Measurements from ENCODE around the gene SEPTIN5. TPM values are rescaled to one million over a fixed set of nuclear protein-coding genes. Genes with fewer than 3 reads are reported as not detected.

The SEPTIN5 gene
- total RNA-seq, 1 experiment from 2014 or later = 22.4 TPM

DNA sequence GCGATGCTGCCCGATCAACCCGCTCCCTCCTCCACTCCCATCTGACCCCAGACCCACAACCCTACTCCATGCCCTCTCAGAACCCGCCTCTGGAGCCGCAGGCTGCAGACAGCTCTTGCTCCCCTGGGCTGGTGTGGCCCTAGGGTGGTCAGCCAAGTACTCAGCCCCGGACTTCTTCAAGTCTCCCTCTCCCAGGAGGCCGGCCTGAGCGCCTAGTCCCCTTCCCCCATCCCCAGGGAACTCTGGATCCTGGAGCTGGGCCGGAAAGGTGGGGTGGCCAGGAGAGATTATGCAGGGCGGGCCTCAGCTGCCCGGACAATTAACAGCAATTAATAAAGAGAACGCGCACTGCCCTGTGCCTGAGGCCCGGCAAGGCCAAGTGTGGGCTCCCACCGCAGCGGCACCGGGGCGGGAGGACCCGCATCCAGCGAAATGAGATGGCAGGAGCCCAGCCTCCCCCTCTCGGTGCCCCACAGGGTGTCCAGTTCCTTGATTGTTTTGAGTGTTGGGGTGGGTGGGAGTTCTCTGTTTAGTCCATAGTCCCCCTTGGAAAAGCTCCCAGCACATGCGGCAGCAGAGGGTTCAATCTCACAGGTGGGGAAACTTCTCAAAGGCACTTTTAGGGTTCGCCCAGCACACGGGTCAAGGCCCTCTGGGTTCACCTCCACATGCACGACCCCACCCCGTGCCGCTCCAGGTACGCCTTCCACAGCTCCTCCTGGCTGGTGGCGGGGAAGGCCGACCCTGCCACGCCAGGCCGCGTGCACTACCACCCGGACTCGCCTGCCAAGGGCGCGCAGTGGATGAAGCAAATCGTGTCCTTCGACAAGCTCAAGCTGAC lies 49.4 kb downstream of the SEPTIN5 start (continued):
- TF ChIP-seq, protein P1, sequence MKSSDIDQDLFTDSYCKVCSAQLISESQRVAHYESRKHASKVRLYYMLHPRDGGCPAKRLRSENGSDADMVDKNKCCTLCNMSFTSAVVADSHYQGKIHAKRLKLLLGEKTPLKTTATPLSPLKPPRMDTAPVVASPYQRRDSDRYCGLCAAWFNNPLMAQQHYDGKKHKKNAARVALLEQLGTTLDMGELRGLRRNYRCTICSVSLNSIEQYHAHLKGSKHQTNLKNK (CRISPR knock-in tag; IDR thresholded peaks at IDR 0.05) = no peak
- TF ChIP-seq NFE2L1 (CRISPR knock-in tag; IDR thresholded peaks at IDR 0.05) = no peak
- TF ChIP-seq, protein P2, sequence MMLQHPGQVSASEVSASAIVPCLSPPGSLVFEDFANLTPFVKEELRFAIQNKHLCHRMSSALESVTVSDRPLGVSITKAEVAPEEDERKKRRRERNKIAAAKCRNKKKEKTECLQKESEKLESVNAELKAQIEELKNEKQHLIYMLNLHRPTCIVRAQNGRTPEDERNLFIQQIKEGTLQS (CRISPR knock-in tag; conservative IDR thresholded peaks at IDR 0.05) = no peak

DNA sequence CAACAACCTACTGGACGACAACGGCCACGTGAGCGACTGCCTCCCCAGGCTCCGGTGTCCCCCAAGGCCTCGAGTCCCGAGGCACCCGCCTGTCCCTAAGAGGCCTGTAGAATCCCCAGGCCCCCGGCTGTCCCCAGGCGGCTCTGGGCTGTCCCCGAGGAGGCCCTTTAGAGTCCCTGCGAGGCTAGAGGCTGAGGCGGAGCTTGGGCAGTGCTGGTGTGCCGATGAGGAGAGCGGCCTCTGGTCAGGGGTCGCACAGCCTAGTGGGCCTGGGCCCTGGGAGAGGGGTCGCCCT lies 49.9 kb downstream of the SEPTIN5 start:
- POLR2A ChIA-PET = interaction anchor here (1.3 kb wide), 1 partner anchor 9 kb away, joined by 3 read pairs; no protein-coding TSS in a partner anchor
- Mint-ChIP-seq H3K27me3 (ENCODE audit: low read depth) (peaks cover 85% of the 10 kb centered on the region), H3K4me1 (peaks cover 40% of the 10 kb centered on the region), H3K27ac (no peak overlapping the region), H3K36me3 (no peaks in the 10 kb centered on the region), H3K9me3 (no peaks in the 10 kb centered on the region), H3K4me3 (peak overlapping the region; percentile 45; the same call in 1 of the 2 replicates)
- no peak for ATAC-seq
- TF ChIP-seq MXD4 (CRISPR knock-in tag; IDR thresholded peaks at IDR 0.05; ENCODE audit: borderline replicate concordance) = no peak
- TF ChIP-seq, protein P3, sequence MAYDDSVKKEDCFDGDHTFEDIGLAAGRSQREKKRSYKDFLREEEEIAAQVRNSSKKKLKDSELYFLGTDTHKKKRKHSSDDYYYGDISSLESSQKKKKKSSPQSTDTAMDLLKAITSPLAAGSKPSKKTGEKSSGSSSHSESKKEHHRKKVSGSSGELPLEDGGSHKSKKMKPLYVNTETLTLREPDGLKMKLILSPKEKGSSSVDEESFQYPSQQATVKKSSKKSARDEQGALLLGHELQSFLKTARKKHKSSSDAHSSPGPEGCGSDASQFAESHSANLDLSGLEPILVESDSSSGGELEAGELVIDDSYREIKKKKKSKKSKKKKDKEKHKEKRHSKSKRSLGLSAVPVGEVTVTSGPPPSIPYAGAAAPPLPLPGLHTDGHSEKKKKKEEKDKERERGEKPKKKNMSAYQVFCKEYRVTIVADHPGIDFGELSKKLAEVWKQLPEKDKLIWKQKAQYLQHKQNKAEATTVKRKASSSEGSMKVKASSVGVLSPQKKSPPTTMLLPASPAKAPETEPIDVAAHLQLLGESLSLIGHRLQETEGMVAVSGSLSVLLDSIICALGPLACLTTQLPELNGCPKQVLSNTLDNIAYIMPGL (CRISPR knock-in tag; IDR thresholded peaks at IDR 0.05) = no peak
- TF ChIP-seq, protein P4, sequence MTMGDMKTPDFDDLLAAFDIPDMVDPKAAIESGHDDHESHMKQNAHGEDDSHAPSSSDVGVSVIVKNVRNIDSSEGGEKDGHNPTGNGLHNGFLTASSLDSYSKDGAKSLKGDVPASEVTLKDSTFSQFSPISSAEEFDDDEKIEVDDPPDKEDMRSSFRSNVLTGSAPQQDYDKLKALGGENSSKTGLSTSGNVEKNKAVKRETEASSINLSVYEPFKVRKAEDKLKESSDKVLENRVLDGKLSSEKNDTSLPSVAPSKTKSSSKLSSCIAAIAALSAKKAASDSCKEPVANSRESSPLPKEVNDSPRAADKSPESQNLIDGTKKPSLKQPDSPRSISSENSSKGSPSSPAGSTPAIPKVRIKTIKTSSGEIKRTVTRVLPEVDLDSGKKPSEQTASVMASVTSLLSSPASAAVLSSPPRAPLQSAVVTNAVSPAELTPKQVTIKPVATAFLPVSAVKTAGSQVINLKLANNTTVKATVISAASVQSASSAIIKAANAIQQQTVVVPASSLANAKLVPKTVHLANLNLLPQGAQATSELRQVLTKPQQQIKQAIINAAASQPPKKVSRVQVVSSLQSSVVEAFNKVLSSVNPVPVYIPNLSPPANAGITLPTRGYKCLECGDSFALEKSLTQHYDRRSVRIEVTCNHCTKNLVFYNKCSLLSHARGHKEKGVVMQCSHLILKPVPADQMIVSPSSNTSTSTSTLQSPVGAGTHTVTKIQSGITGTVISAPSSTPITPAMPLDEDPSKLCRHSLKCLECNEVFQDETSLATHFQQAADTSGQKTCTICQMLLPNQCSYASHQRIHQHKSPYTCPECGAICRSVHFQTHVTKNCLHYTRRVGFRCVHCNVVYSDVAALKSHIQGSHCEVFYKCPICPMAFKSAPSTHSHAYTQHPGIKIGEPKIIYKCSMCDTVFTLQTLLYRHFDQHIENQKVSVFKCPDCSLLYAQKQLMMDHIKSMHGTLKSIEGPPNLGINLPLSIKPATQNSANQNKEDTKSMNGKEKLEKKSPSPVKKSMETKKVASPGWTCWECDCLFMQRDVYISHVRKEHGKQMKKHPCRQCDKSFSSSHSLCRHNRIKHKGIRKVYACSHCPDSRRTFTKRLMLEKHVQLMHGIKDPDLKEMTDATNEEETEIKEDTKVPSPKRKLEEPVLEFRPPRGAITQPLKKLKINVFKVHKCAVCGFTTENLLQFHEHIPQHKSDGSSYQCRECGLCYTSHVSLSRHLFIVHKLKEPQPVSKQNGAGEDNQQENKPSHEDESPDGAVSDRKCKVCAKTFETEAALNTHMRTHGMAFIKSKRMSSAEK (CRISPR knock-in tag; IDR thresholded peaks at IDR 0.05; ENCODE audit: borderline replicate concordance) = no peak
- DNase-seq (ENCODE audit: low spot score) = no peak
- CTCF ChIA-PET = interaction anchor here (1.3 to 5.4 kb wide), 5 partner anchors 10 to 149 kb away, joined by 4 to 44 read pairs (median 8); partner anchors contain the start of gene GP1BB

DNA sequence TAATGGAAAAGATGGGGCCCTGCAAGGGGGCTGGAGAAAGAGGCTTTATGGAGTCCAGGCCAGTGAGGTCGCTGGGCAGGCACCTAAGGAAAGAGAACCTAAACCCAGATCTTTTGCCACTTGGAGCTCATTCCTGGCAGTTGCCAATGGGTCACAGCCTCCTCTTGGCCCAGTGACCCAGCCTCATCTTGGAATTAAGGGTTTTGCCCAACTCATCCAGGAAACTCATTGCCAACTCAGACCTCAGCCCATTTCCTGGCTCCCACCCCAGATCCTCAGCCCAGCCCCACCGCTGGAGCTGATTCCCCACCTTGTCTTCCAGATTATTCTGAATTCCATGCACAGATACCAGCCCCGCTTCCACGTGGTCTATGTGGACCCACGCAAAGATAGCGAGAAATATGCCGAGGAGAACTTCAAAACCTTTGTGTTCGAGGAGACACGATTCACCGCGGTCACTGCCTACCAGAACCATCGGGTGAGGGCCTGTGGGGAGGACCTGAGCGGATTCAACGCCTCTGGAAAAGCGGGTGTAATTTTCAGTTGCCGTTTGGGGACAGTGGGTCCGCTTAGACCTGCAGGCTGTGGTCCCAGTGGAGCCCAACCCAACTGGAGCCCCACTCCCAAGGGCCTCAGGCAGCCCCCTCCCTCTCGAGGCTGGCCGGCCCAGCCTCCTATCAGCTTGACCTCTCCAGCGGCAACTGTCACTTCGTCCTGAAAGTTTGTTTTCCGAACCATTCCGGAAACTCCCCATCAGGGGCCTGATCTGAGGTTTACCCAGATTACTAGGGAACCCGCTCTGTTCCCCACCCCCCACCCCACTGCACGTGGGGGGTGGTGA lies 50.6 kb downstream of the SEPTIN5 start:
- no peaks in the 10 kb centered on the region for H3K9me3 Mint-ChIP-seq
- H3K4me1 Mint-ChIP-seq = peaks cover 35% of the 10 kb centered on the region
- POLR2A ChIA-PET = interaction anchor here (1.3 kb wide), 1 partner anchor 9 kb away, joined by 3 read pairs; no protein-coding TSS in a partner anchor
- CTCF ChIA-PET = interaction anchor here (1.3 to 5.4 kb wide), 7 partner anchors 10 to 145 kb away, joined by 3 to 44 read pairs (median 6); partner anchors contain the start of gene GP1BB
- H3K27ac Mint-ChIP-seq = peak overlapping the region; percentile 70
- peaks cover 85% of the 10 kb centered on the region for H3K27me3 Mint-ChIP-seq (ENCODE audit: low read depth)
- ATAC-seq (no peak), DNase-seq (ENCODE audit: low spot score) (peak; percentile 38)
- H3K36me3 Mint-ChIP-seq = no peaks in the 10 kb centered on the region
- H3K4me3 Mint-ChIP-seq = peak overlapping the region; percentile 60
- TF ChIP-seq IRF2 (CRISPR knock-in tag; IDR thresholded peaks at IDR 0.05; ENCODE audit: borderline replicate concordance, low read depth) (no peak), NFYB (CRISPR knock-in tag; conservative IDR thresholded peaks at IDR 0.05; ENCODE audit: low read depth) (no peak), FOXJ3 (CRISPR knock-in tag; IDR thresholded peaks at IDR 0.05; ENCODE audit: borderline replicate concordance) (no peak), NFE2L1 (CRISPR knock-in tag; IDR thresholded peaks at IDR 0.05) (no peak), ZNF317 (CRISPR knock-in tag; IDR thresholded peaks at IDR 0.05; ENCODE audit: borderline replicate concordance, low read depth) (no peak), EMX1 (CRISPR knock-in tag; IDR thresholded peaks at IDR 0.05) (no peak), NR1H2 (CRISPR knock-in tag; IDR thresholded peaks at IDR 0.05) (no peak), ETV6 (CRISPR knock-in tag; IDR thresholded peaks at IDR 0.05) (no peak), SOX15 (CRISPR knock-in tag; IDR thresholded peaks at IDR 0.05) (no peak), OVOL2 (CRISPR knock-in tag; IDR thresholded peaks at IDR 0.05; ENCODE audit: borderline replicate concordance) (no peak), ZBTB21 (CRISPR knock-in tag; IDR thresholded peaks at IDR 0.05; ENCODE audit: borderline replicate concordance) (no peak)
- TF ChIP-seq, protein P5, sequence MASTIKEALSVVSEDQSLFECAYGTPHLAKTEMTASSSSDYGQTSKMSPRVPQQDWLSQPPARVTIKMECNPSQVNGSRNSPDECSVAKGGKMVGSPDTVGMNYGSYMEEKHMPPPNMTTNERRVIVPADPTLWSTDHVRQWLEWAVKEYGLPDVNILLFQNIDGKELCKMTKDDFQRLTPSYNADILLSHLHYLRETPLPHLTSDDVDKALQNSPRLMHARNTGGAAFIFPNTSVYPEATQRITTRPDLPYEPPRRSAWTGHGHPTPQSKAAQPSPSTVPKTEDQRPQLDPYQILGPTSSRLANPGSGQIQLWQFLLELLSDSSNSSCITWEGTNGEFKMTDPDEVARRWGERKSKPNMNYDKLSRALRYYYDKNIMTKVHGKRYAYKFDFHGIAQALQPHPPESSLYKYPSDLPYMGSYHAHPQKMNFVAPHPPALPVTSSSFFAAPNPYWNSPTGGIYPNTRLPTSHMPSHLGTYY (CRISPR knock-in tag; IDR thresholded peaks at IDR 0.05) = no peak
- TF ChIP-seq, protein P6, sequence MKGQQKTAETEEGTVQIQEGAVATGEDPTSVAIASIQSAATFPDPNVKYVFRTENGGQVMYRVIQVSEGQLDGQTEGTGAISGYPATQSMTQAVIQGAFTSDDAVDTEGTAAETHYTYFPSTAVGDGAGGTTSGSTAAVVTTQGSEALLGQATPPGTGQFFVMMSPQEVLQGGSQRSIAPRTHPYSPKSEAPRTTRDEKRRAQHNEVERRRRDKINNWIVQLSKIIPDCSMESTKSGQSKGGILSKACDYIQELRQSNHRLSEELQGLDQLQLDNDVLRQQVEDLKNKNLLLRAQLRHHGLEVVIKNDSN (CRISPR knock-in tag; IDR thresholded peaks at IDR 0.05) = no peak
- TF ChIP-seq, protein P7, sequence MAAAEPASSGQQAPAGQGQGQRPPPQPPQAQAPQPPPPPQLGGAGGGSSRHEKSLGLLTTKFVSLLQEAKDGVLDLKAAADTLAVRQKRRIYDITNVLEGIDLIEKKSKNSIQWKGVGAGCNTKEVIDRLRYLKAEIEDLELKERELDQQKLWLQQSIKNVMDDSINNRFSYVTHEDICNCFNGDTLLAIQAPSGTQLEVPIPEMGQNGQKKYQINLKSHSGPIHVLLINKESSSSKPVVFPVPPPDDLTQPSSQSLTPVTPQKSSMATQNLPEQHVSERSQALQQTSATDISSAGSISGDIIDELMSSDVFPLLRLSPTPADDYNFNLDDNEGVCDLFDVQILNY (CRISPR knock-in tag; IDR thresholded peaks at IDR 0.05) = no peak

Data from WTC11 (cell line).